GM19193 (cell line): ENCODE data around the gene ACER3.

ENCODE experiments used
- POLR2A ChIP-seq: IDR thresholded peaks from 4 replicates; pipeline ENCODE4 v1.6.1; 2011; ENCODE audit not compliant: insufficient read depth, insufficient read length; ENCODE audit errors: extremely low read depth

The ACER3 gene

GRCh38 chr11:76891285-76891684, 30.6 kb downstream of the ACER3 start:
- TF ChIP-seq POLR2A = no peak

DNA sequence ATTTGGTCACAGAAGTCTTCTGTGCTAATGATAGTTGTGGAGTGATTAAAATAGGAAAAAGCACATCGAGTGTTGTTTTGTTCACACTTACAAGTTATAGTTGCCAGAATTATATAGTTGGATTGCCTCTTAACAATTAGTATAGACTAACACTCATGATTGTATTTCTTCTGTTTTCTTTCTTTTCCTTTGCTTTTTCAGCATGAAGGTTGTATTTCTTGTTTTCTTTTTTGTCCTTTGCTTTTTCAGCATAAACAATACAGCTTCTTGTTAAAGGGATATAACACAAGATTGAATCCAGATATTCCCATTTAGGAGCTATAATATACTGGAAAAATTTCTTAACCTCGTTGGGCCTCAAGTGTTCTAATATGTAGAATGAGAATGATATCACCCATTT, 31.1 kb downstream of the ACER3 start:
- TF ChIP-seq POLR2A = no peak

DNA sequence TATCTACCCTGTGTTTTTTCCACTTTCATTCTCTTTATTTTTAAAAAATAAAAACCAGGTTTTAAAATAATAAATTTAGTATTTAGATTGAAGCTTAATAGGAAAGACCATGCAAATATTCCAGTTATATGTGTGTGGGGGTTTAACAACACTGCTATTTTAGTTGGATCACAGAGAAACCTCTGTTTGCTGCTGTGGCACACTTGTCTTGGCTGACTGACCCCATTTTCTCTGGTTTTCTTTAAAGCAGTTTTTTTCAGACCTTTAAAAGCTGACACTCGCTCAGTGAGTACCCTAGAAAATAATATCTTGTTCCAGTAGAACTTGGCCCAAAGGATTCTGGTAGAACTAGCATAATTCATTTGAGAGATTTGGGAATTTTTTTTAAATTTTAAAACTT, 31.6 kb downstream of the ACER3 start:
- no peak for TF ChIP-seq POLR2A

- no peak for TF ChIP-seq POLR2A
These were observed 36.5 kb downstream of the ACER3 start for GRCh38 chr11:76897233-76897632.

- no peak for TF ChIP-seq POLR2A
These were observed 40.4 kb downstream of the ACER3 start for GRCh38 chr11:76901144-76901543.

DNA sequence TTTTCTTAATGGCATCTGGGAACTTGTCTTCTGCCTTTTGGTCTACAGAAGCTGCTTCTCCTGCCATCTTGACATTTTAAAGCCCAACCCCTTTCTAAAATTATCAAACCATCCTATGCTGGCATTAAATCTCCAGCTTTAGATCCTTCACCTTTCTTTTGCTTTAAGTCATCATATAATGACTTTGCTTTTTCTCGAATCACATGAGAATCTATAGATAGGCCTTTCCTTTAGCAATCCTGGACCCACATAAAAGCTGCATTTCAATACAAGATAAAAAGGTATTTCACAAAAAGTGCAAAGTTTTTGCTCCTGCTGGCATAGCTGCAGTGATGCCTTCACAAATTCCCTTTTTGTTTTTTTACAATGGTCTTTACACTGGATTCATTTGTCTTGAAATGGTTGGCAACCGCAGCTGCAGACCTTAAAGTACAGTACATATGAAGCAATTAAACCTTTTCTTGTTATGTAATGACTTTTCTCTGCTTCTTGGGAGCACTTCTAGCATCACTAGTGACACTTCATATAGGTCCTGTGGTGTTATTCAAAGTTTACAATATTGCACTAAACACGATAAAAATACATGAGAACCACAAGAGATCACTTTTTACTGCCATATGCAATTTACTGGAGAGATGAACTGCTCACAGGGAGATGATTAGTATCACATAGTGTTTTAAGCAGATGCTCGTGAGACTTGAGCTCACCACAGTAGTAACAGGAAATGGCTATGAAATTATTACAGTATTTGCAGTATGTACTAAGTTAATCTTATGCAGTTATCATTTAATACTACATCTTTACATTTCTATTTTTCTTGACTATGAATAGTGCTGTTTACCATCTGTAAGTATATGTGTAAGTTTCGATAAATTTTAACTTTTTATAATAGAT, 41.6 kb downstream of the ACER3 start:
- TF ChIP-seq POLR2A = no peak

DNA sequence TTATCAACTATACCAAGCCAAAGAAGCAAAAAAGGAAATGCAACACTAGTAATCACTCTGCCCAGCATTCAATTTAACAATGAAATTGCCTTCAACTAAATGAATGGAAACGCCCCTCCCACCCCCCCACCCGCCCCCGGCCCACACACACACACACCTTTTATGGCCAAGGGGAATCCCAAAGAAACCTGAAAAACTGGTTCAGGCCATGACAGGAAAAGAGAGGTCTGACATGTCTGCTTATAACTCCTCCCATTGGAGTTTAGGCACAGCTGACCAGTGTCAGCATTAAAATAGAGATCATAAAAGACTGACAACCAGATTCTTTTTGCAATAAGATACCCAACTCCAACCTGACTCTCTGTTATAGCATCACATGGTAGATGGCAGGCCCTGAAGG, 42.6 kb downstream of the ACER3 start:
- no peak for TF ChIP-seq POLR2A

- TF ChIP-seq POLR2A = no peak
These were observed 50.1 kb downstream of the ACER3 start for GRCh38 chr11:76910620-76911414.

DNA sequence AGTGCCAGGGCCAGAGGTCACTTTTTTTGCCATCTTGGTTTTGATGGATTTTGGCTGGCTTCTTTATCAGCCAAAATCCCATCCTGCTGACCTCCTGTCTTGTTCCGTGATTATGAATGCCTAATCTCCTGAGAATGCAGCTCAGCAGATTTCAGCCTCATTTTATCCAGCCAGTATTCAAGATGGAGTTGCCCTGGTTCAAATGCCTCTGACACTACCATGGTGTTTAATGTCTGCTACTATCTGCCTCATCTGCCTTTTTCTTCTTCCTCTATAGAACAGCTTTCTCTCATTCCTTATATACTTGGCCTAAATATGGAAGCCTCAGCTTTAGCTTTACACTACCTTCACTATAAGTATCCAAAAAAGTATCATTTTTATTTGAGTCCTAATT, 50.7 kb downstream of the ACER3 start:
- no peak for TF ChIP-seq POLR2A

DNA sequence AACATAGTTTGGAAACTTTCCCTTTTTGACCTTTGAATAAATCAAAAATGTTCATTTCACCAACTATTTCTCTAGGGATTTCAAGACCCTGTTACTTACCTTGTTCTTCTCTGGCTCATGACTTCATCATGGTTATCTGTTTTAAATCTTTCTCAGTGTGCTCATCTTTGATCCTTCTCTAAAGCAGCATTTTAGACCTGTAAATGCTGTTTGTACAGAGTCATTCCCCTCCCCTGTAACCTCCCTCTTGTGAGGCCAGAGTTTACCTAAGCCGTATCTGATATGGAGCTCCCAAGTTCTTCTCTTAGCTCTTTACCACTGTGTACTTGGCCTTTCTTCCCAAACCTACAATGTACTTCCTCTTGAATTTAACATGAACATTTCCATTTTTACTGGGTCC, 56.0 kb downstream of the ACER3 start:
- TF ChIP-seq POLR2A = no peak

DNA sequence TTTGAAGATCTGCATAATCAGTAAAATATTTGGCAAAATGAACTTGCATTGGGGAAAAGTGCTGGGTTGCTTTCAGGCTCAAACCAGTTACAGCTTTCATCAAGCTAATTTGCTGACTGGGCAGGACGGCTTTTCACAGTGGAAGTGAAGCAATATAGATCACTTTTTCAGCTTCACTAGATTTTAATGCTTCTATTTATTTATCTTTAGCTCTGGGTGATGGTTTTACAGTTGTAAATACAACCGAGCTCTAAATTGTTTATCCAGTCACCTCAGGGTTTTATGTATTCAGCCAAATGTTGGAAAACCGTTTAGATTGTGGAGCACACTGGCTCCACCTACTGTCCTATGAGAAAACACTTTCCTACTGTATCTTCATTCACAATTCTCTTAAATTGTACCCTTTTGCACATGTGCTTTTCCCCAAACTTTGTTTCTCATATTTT, 58.2 kb downstream of the ACER3 start:
- no peak for TF ChIP-seq POLR2A

- TF ChIP-seq POLR2A = no peak
These were observed 58.7 kb downstream of the ACER3 start for GRCh38 chr11:76919467-76919866.

- TF ChIP-seq POLR2A = no peak
These were observed 59.4 kb downstream of the ACER3 start for GRCh38 chr11:76919887-76920746.

DNA sequence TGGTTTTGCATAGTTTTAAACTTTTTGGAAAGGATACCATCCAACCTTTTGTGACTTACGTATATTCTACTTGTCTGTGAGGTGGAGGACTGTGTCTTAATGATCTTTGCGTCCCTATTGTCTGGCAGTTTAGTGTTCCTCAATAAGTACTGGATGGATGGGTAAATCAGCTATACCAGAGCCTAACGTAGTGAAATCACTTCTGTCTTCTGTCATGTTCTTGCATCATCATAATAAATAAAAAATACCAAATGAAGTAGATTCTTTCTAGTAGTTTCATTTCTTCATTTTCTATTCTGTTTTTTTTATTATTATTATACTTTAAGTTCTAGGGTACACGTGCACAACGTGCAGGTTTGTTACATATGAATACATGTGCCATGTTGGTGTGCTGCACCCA, 66.4 kb downstream of the ACER3 start:
- TF ChIP-seq POLR2A = no peak

GRCh38 chr11:76935042-76935441, 74.3 kb downstream of the ACER3 start:
- TF ChIP-seq POLR2A = no peak
